Astrocyte of the spinal cord (primary cell): Measurements from ENCODE around the gene SORL1.

ENCODE experiments used
- DNase-seq: peaks from one replicate; pipeline ENCODE4 v3.0.0; 2011; ENCODE audit warnings: low read depth, low spot score
- H3K4me3 ChIP-seq: 2 replicates; pipeline ENCODE4 v1.5.1; 2011; ENCODE audit warnings: low read depth, mild to moderate bottlenecking, low read length, moderate library complexity
- in situ Hi-C: cut with HindIII; loops from 2 replicates; pipeline ENCODE4 v1.10.0; 2017; ENCODE audit warnings: low sequenced_read_pairs
- TF ChIP-seq, protein P1 (sequence below): IDR thresholded peaks from 2 replicates; pipeline ENCODE4 v1.5.1; 2012; ENCODE audit warnings: low read depth, mild to moderate bottlenecking, low read length, inconsistent platforms

The SORL1 gene

GRCh38 chr11:121524233-121524631 is 72.1 kb downstream of the SORL1 start:
- in situ Hi-C loops: no loop called here
- DNase-seq: no peak
- H3K4me3 ChIP-seq: no peak overlapping the region
- TF ChIP-seq, protein P1, sequence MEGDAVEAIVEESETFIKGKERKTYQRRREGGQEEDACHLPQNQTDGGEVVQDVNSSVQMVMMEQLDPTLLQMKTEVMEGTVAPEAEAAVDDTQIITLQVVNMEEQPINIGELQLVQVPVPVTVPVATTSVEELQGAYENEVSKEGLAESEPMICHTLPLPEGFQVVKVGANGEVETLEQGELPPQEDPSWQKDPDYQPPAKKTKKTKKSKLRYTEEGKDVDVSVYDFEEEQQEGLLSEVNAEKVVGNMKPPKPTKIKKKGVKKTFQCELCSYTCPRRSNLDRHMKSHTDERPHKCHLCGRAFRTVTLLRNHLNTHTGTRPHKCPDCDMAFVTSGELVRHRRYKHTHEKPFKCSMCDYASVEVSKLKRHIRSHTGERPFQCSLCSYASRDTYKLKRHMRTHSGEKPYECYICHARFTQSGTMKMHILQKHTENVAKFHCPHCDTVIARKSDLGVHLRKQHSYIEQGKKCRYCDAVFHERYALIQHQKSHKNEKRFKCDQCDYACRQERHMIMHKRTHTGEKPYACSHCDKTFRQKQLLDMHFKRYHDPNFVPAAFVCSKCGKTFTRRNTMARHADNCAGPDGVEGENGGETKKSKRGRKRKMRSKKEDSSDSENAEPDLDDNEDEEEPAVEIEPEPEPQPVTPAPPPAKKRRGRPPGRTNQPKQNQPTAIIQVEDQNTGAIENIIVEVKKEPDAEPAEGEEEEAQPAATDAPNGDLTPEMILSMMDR: no peak

DNA sequence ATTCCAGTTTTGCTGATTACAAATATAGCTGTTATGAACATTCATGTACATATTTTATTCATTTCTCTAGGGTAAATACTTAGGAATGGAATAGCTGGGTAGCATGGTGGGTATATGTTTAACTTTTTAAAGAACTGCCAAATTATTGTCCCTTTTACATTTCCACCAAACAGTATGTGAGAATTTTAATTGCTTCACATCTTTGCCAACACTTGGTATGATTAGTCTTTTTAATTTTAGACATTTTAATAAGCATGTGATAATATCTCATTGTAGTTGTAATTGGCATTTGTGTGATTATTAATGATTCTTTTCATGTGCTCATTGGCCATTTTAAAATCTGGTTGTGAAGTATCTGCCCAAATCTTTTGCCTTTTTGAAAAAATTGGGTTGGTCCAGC is 73.3 kb downstream of the SORL1 start:
- TF ChIP-seq, protein P1: no peak
- no peak overlapping the region for H3K4me3 ChIP-seq
- DNase-seq: no peak
- in situ Hi-C loops: no loop called here

DNA sequence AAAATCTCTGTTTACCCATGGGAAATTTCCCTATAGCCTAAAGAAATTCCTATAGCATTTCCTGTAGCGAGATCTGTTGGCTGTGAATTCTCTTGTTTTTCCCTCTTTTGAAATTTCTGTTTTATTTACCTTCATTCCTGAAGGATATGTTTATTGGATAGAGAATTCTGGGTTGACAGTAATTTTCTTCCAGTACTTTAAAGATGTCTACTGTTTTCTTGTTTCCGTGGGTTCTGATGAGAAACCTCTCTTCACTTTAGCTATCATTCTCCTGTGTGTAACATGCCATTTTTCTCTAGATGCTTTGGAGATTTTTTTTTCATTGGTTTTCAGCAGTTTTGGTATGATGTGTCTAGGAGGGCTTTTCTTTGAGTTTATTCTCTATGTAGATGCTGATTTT is 78.1 kb downstream of the SORL1 start:
- no peak for DNase-seq
- H3K4me3 ChIP-seq: no peak overlapping the region
- TF ChIP-seq, protein P1: no peak
- in situ Hi-C loops: no loop called here

DNA sequence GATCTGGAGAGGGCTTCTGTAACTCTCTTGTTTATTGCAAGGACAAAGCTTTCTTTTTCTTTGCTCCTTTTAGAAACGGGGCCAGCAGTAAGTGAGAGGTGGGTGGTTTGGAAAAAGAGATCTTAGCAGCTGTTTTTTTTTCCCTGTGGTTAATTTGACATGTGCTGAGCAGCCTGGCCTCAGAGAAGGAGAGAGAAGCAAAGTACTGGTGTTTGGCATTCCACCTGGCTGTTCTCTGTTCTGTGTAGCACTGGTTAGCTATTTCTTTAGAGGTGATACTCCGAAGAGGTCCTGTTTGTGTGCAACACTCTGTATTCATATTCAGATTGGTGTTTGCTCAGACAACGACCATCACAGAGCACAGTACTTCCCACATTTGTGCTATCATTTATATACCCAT is 81.5 kb downstream of the SORL1 start:
- TF ChIP-seq, protein P1: no peak
- no peak overlapping the region for H3K4me3 ChIP-seq
- DNase-seq: no peak
- in situ Hi-C loops: no loop called here

GRCh38 chr11:121534131-121535093 is 82.3 kb downstream of the SORL1 start:
- TF ChIP-seq, protein P1: peak; percentile 26
- peak; percentile 13 for DNase-seq
- H3K4me3 ChIP-seq: no peak overlapping the region
- in situ Hi-C loops: no loop called here

DNA sequence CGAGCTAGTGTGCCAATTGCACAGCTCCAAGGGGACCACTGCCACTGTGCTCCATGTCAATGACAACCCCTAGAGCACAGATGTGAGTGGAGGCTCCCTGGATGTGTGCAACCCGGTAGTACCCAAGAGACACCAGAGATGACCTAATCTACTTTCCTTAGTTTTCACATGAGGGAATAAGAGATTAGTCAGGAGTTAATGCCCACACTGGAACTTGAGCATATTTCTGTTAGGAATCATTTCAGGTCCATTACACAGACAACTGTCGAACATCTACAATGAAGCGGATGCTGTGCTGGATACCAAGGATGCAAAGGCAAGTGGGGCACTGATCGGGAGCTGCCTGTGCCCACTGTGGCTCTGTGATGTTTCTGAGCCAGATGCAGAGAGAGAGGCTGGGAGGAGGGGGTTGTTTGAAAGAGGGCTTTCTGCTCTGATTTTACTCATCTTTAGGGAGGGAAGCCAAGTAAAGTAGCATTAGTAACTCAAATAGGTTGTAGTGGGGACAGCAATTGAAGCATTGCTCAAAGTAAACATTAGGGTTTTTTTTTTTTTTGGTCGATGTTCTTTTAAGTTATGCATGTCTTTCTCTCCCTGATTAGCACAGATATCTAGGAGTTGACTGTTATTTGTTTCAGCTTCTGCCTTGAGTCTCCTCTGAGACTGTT is 83.1 kb downstream of the SORL1 start:
- no peak overlapping the region for H3K4me3 ChIP-seq
- in situ Hi-C loops: no loop called here
- DNase-seq: no peak
- TF ChIP-seq, protein P1: no peak
